Measurements from ENCODE around the gene HS6ST1.

The HS6ST1 gene

DNA sequence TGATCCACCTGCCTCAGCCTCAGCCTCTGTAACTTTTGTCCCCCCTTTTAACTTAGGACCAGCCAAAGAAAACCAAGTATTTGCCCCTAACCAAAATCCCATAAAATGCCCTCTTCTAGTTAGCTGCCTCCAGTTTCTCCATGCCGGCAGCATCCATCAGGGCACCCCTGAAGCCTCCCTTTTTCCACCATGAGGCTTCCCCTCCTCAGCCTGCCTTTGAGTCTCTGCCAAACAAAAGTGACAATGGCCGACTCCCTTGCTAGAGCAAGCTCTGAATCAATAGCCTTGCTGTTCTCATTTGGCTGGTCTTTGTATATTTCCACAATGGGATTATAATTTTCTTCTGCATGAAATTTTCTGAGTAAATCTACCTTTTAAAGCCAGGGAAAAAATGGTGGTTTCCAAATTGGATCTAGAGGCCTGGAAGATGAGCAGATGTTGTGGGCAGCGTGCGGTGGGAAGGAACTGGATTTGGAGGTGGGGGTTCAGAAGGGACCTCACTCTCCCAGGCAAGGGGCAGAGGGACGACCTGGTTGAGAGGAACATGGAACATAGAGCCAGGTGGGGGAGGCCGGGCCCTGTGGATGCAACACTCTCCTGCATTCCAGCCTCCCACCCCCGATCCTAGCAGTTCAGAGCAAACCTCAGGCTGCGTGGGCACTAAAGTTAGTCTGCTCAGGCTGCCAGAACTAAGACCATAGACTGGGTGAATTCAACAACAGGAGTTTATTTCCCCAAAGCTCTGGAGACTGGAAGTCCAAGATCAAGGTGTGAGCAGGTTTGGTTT, 80.6 kb downstream of the HS6ST1 start:
- DNase-seq (ENCODE audit: low spot score) = no peak
- TF ChIP-seq, protein P1, sequence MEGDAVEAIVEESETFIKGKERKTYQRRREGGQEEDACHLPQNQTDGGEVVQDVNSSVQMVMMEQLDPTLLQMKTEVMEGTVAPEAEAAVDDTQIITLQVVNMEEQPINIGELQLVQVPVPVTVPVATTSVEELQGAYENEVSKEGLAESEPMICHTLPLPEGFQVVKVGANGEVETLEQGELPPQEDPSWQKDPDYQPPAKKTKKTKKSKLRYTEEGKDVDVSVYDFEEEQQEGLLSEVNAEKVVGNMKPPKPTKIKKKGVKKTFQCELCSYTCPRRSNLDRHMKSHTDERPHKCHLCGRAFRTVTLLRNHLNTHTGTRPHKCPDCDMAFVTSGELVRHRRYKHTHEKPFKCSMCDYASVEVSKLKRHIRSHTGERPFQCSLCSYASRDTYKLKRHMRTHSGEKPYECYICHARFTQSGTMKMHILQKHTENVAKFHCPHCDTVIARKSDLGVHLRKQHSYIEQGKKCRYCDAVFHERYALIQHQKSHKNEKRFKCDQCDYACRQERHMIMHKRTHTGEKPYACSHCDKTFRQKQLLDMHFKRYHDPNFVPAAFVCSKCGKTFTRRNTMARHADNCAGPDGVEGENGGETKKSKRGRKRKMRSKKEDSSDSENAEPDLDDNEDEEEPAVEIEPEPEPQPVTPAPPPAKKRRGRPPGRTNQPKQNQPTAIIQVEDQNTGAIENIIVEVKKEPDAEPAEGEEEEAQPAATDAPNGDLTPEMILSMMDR (IDR thresholded peaks at IDR 0.05; ENCODE audit: extremely low read depth, missing control alignments) = no peak

DNA sequence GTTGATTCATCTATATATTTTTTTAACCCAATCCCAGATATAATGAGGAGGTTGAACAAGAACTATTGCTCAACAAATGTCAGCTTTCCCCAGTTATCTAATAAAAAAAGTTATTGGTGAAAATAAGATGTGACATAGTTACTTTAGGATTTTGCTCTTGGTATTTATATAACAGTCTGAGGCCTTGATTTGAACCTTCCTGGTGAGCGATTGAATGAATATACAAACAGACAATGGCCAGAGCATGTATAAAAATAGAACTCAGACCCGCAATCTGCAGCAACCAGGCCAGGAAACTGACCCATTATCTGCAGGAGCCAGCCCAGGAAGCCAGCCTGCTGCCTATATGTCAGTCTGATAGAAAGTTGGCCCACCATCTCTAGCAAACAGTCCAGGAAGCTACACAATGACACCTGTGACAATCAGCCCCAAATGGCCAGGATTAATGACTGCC, 81.6 kb downstream of the HS6ST1 start:
- DNase-seq (ENCODE audit: low spot score) = no peak
- TF ChIP-seq, protein P1 (IDR thresholded peaks at IDR 0.05; ENCODE audit: extremely low read depth, missing control alignments) = no peak

DNA sequence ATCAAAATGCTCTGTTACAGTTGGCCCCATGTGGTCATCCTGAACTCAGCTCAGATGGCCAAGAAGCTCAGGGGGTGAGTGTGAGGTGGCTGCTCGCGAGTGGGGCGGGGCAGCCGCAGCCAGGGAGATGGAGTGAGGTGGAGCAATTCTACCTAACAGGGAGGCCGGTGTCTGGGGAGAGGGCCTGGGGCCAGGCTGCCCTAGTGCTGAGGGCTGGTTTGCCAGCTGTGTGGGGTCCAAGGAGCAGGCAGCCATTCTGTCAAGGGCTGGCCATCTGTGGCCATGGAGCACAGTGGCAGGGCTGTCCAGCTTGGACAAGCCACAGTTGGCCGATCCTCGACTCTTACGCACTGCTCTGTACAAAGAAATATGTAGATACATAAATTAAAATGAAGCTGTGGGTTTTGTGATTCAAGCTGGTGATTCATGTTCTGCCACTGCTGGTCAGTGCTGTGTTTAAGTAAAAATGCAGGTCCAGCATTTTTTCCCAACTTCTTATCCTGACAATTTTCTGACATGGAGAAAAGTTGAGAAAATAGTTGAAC, 82.1 kb downstream of the HS6ST1 start:
- DNase-seq (ENCODE audit: low spot score) = no peak
- TF ChIP-seq, protein P1 (IDR thresholded peaks at IDR 0.05; ENCODE audit: extremely low read depth, missing control alignments) = no peak

DNA sequence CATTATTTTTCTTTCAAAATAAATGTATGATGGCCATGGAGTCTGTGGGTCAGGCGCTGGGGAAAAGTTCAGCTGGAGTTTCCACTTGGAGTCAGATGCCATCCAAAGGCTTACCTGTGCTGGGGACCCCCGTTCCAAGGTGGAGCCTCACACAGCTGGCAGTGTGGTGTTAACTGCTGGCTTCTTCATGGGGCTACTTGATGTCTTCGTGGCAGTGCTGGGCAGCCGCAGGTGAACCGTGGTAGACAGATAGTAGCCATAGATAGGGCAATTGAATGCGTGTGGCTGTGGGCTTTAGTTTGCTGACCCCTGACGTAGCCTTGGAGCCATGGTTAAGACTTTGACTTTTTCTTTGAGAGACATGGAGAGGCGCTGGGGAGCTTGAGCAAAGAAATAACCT, 83.1 kb downstream of the HS6ST1 start:
- DNase-seq (ENCODE audit: low spot score) = no peak

DNA sequence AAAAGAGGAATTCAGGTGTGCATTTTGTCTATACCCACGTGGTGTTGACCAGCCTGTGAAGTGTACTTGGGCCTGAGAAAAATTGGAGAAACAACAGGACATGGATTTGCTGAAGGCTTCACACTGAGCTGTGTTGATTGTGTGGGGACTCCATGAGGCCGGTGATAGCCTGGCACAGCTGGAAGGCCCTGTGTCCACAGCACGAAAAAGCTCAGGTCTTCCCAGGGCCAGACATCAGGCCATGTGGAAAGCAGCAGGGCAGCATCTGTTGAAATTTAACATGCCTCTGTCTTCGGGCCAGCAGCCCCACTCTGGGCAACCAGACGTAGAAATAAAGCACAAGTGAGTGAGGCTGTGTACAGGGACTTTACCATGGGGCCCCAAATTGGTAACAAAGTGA, 84.1 kb downstream of the HS6ST1 start:
- TF ChIP-seq, protein P1 (IDR thresholded peaks at IDR 0.05; ENCODE audit: extremely low read depth, missing control alignments) = no peak
- DNase-seq (ENCODE audit: low spot score) = no peak

More for the DNA sequence above, 83.1 kb downstream of the HS6ST1 start:
- TF ChIP-seq, protein P1 (IDR thresholded peaks at IDR 0.05; ENCODE audit: extremely low read depth, missing control alignments) = no peak

DNA sequence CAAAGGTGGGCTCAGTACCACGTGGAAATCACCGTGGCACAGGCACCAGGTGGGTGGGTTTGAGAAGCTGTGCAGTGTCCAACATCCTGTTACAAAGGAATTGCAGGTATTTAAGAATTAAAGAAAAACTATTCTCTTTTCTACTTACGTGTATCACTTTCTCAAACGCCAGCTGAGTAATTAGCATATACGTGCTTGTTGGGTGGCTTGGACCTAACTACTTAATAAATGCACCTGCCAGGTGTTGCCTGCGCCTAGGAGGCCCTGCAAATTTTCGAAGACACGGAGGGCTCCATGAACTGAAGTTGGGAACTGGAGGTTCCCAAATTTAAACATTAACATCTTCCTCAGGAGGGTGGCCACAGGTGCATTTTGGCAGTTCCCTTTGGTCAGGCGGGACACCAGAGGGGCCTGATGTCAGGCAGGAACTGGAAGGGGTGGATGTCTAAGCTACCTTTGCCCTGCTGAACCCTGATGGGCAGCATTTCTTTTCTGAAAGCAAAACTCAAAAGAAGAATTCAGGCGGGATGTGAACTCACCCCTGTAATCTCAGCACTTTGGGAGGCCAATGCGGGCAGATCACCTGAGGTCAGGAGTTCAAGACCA, 84.8 kb downstream of the HS6ST1 start:
- TF ChIP-seq, protein P1 (IDR thresholded peaks at IDR 0.05; ENCODE audit: extremely low read depth, missing control alignments) = no peak
- DNase-seq (ENCODE audit: low spot score) = no peak
